HepG2 (cell line): ENCODE measurements around the gene NBR1. TPM values are rescaled to one million over a fixed set of nuclear protein-coding genes. Genes with fewer than 3 reads are reported as not detected.

Experiments
- CBX5 ChIP-seq: sonication (generic); formaldehyde crosslinking; IDR thresholded peaks from 2 replicates; pipeline ENCODE4 v1.4.0; 2020; ENCODE audit warnings: missing genetic modification reagents, borderline replicate concordance
- EHMT2 ChIP-seq: fragments of 200-600 bp; sonication (generic); IDR thresholded peaks from 2 replicates; pipeline ENCODE4 v1.7.0; 2017; ENCODE audit warnings: antibody characterized with exemption, low read depth, low read length, borderline replicate concordance
- EP300 ChIP-seq, 3 experiments: sonication (generic) in 1 of 3; formaldehyde crosslinking in 1 of 3; IDR thresholded peaks; 2 replicates each; pipeline versions ENCODE4 v1.5.1 to v1.6.1; 2011 to 2020; ENCODE audit warnings: low read depth in 2 of 3, low read length in 2 of 3, borderline replicate concordance in 1 of 3, improper control_type of control experiment in 1 of 3, mild to moderate bottlenecking in 1 of 3, missing genetic modification reagents in 1 of 3, moderate library complexity in 1 of 3
- FOXK1 ChIP-seq: sonication (generic); formaldehyde crosslinking; IDR thresholded peaks from 2 replicates; pipeline ENCODE4 v1.4.0; 2020; ENCODE audit warnings: low read depth, missing genetic modification reagents, borderline replicate concordance
- HNRNPLL ChIP-seq: fragments of 200-400 bp; formaldehyde crosslinking; IDR thresholded peaks from 2 replicates; pipeline ENCODE4 v1.6.1; 2017; ENCODE audit warnings: mild to moderate bottlenecking, low read depth, low read length; ENCODE audit not compliant: poor library complexity, severe bottlenecking
- HOXA5 ChIP-seq: sonication (generic); formaldehyde crosslinking; IDR thresholded peaks from 2 replicates; pipeline ENCODE4 v1.4.0; 2020; ENCODE audit warnings: missing genetic modification reagents
- KDM5B ChIP-seq: sonication (generic); formaldehyde crosslinking; IDR thresholded peaks from 2 replicates; pipeline ENCODE4 v1.4.0; 2020; ENCODE audit warnings: missing genetic modification reagents, mild to moderate bottlenecking, borderline replicate concordance
- KLF13 ChIP-seq: sonication (generic); formaldehyde crosslinking; IDR thresholded peaks from 2 replicates; pipeline ENCODE4 v1.4.0; 2020; ENCODE audit warnings: mild to moderate bottlenecking, missing genetic modification reagents
- KMT2B ChIP-seq: IDR thresholded peaks from 2 replicates; pipeline ENCODE4 v1.6.1; 2016; ENCODE audit warnings: missing genetic modification reagents, missing compliant biosample characterization
- MAFK ChIP-seq, 2 experiments: IDR thresholded peaks in 1 of 2; conservative IDR thresholded peaks in 1 of 2; 2 replicates each; pipeline ENCODE4 v1.6.1; 2011; ENCODE audit warnings: improper control_type of control experiment in 2 of 2, low read length in 2 of 2
- ONECUT2 ChIP-seq: sonication (generic); formaldehyde crosslinking; IDR thresholded peaks from 2 replicates; pipeline ENCODE4 v1.4.0; 2020; ENCODE audit warnings: missing genetic modification reagents
- RBAK ChIP-seq: sonication (generic); formaldehyde crosslinking; IDR thresholded peaks from 2 replicates; pipeline ENCODE4 v1.5.1; 2020; ENCODE audit warnings: mild to moderate bottlenecking, missing genetic modification reagents
- SP1 ChIP-seq, 2 experiments: fragments of 450-650 bp in 1 of 2; sonication (generic) in 1 of 2; formaldehyde crosslinking in 1 of 2; IDR thresholded peaks; 2 replicates each; pipeline versions ENCODE4 v1.4.0 to v1.6.1; 2016 to 2020; ENCODE audit warnings: missing genetic modification reagents in 1 of 2
- ZNF331 ChIP-seq: sonication (generic); formaldehyde crosslinking; IDR thresholded peaks from 2 replicates; pipeline ENCODE4 v1.4.0; 2020; ENCODE audit warnings: missing genetic modification reagents
- ZNF343 ChIP-seq: sonication (generic); formaldehyde crosslinking; IDR thresholded peaks from 2 replicates; pipeline ENCODE4 v1.4.0; 2020; ENCODE audit warnings: mild to moderate bottlenecking, missing genetic modification reagents
- polyA plus RNA-seq, 8 experiments: library from polyadenylated mRNA; depleted of rRNA in 3 of 8; stranded (reverse) in 7 of 8; unstranded in 1 of 8; fragments of >200 nt; fragmentation: Illumina TruSeq in 4 of 8; extraction: Trizol in 4 of 8; gene quantifications; 2 replicates each; pipeline versions ENCODE4 v1.2.1 to v1.2.3, GENCODE V29; 2011 to 2016; ENCODE audit warnings: low read depth in 4 of 8, missing spikeins in 1 of 8, mixed read lengths in 1 of 8; ENCODE audit not compliant: insufficient read depth in 1 of 8
- total RNA-seq, 5 experiments: library from RNA; depleted of rRNA; stranded (reverse); fragments of >200 nt; fragmentation: Illumina TruSeq; extraction: Trizol; gene quantifications; 2 replicates each; pipeline ENCODE4 v1.2.3, GENCODE V29; 2016; ENCODE audit warnings: low read depth in 1 of 5
- TF ChIP-seq, protein P1 (sequence below): sonication (generic); formaldehyde crosslinking; IDR thresholded peaks from 2 replicates; pipeline ENCODE4 v1.4.0; 2020; ENCODE audit warnings: mild to moderate bottlenecking, missing genetic modification reagents
- TF ChIP-seq, protein P2 (sequence below): sonication (generic); formaldehyde crosslinking; IDR thresholded peaks from 2 replicates; pipeline ENCODE4 v1.4.0; 2020; ENCODE audit warnings: missing genetic modification reagents
- TF ChIP-seq, protein P3 (sequence below): sonication (generic); formaldehyde crosslinking; IDR thresholded peaks from 2 replicates; pipeline ENCODE4 v1.8.0; 2022; ENCODE audit warnings: missing genetic modification reagents, mild to moderate bottlenecking, borderline replicate concordance
- TF ChIP-seq, protein P4 (sequence below): sonication (generic); formaldehyde crosslinking; IDR thresholded peaks from 2 replicates; pipeline ENCODE4 v1.4.0; 2020; ENCODE audit warnings: missing genetic modification reagents

Gene NBR1
- total and polyA plus RNA-seq, 2 of the 13 experiments (the other 11 are each of a cell fraction or from before 2014, with no cell fraction given) = 51.7 to 121 TPM

DNA sequence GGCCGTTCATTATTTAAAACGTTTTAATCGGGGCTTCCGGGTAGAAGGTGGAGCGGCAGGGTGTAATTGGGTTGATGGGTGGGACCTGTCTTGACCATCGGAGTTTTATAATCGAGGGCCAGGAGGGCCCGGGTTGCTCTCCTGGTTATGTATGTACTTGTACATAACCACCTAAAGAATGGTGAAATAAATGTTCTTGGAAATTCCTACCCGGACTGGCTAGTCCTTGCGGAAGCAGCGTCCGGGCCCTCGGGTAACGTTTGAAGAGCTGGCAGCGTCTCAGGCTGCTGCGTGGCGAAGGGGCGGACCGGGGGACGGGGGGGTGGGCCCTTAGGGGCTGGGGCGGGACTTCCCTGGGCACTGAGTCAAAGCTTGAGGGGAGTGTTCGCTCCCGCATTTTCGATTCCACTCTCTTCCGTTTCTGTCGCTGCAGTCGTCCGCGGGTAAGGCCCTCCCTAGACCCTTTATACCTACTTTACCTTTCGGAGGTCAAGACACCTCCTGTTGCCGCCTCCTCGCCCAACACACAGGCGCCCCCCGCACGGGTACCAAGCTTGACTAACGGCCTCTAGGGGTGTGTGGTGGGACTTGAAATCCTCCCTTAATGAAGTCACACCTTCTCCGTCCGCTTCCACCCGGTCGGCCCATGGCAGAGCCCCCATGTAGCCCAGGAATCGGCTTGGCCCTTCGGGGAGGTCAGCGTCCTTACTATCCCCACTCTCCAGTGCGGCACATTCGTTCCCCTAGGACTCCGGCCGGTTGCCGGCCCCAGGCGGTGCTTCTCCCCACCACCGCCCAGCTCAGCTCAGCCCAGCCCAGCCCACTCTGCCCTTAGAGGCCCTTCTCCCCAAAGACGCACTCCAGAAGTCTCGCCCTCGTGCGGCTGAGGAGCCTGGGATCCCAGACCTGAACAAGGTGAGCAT is 40.7 kb downstream of the NBR1 start, which contains the start of gene TMEM106A (continued):
- TF ChIP-seq, protein P1, sequence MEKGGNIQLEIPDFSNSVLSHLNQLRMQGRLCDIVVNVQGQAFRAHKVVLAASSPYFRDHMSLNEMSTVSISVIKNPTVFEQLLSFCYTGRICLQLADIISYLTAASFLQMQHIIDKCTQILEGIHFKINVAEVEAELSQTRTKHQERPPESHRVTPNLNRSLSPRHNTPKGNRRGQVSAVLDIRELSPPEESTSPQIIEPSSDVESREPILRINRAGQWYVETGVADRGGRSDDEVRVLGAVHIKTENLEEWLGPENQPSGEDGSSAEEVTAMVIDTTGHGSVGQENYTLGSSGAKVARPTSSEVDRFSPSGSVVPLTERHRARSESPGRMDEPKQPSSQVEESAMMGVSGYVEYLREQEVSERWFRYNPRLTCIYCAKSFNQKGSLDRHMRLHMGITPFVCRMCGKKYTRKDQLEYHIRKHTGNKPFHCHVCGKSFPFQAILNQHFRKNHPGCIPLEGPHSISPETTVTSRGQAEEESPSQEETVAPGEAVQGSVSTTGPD = 0 out of 2 replicates have a peak, but pooled peaks have one; percentile 17
- TF ChIP-seq EHMT2 (no peak), CBX5 (CRISPR knock-in tag) (no peak), EP300 (IDR thresholded peaks at IDR 0.05; ENCODE audit: low read depth in 2 of 2, low read length in 2 of 2) (no peak), EP300 (CRISPR knock-in tag; IDR thresholded peaks at IDR 0.05; ENCODE audit: borderline replicate concordance) (no peak), ONECUT2 (CRISPR knock-in tag) (no peak), ZNF343 (no peak), HOXA5 (peak; percentile 48; the same call in 1 of the 2 replicates), RBAK (CRISPR knock-in tag) (no peak), MAFK (conservative IDR thresholded peaks at IDR 0.05 in 1 of 2, IDR thresholded peaks at IDR 0.05 in 1 of 2; ENCODE audit: low read length in 2 of 2) (no peak), KLF13 (CRISPR knock-in tag) (peak; percentile 41; the same call in 1 of the 2 replicates), KMT2B (CRISPR knock-in tag) (no peak), KDM5B (CRISPR knock-in tag) (peak; percentile 93), FOXK1 (no peak), ZNF331 (peak; percentile 10; the same call in 1 of the 2 replicates), HNRNPLL (peak; percentile 76), SP1 (IDR thresholded peaks at IDR 0.05) (no peak), SP1 (CRISPR knock-in tag; IDR thresholded peaks at IDR 0.05) (peak; percentile 36; the same call in 1 of the 2 replicates)
- TF ChIP-seq, protein P2, sequence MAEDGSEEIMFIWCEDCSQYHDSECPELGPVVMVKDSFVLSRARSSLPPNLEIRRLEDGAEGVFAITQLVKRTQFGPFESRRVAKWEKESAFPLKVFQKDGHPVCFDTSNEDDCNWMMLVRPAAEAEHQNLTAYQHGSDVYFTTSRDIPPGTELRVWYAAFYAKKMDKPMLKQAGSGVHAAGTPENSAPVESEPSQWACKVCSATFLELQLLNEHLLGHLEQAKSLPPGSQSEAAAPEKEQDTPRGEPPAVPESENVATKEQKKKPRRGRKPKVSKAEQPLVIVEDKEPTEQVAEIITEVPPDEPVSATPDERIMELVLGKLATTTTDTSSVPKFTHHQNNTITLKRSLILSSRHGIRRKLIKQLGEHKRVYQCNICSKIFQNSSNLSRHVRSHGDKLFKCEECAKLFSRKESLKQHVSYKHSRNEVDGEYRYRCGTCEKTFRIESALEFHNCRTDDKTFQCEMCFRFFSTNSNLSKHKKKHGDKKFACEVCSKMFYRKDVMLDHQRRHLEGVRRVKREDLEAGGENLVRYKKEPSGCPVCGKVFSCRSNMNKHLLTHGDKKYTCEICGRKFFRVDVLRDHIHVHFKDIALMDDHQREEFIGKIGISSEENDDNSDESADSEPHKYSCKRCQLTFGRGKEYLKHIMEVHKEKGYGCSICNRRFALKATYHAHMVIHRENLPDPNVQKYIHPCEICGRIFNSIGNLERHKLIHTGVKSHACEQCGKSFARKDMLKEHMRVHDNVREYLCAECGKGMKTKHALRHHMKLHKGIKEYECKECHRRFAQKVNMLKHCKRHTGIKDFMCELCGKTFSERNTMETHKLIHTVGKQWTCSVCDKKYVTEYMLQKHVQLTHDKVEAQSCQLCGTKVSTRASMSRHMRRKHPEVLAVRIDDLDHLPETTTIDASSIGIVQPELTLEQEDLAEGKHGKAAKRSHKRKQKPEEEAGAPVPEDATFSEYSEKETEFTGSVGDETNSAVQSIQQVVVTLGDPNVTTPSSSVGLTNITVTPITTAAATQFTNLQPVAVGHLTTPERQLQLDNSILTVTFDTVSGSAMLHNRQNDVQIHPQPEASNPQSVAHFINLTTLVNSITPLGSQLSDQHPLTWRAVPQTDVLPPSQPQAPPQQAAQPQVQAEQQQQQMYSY (CRISPR knock-in tag) = no peak
- TF ChIP-seq, protein P3, sequence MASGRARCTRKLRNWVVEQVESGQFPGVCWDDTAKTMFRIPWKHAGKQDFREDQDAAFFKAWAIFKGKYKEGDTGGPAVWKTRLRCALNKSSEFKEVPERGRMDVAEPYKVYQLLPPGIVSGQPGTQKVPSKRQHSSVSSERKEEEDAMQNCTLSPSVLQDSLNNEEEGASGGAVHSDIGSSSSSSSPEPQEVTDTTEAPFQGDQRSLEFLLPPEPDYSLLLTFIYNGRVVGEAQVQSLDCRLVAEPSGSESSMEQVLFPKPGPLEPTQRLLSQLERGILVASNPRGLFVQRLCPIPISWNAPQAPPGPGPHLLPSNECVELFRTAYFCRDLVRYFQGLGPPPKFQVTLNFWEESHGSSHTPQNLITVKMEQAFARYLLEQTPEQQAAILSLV (CRISPR knock-in tag) = 0 out of 2 replicates have a peak, but pooled peaks have one; percentile 57
- TF ChIP-seq, protein P4, sequence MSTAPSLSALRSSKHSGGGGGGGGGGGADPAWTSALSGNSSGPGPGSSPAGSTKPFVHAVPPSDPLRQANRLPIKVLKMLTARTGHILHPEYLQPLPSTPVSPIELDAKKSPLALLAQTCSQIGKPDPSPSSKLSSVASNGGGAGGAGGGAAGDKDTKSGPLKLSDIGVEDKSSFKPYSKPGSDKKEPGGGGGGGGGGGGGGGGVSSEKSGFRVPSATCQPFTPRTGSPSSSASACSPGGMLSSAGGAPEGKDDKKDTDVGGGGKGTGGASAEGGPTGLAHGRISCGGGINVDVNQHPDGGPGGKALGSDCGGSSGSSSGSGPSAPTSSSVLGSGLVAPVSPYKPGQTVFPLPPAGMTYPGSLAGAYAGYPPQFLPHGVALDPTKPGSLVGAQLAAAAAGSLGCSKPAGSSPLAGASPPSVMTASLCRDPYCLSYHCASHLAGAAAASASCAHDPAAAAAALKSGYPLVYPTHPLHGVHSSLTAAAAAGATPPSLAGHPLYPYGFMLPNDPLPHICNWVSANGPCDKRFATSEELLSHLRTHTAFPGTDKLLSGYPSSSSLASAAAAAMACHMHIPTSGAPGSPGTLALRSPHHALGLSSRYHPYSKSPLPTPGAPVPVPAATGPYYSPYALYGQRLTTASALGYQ = no peak
